Right lobe of liver (tissue), 4 donors: ENCODE measurements around the gene CYBRD1.

Experiments
- CTCF ChIP-seq, 4 donors: fragments of 200-600 bp in 3 of 4; fragments of 450-650 bp in 1 of 4; IDR thresholded peaks; one replicate each; pipeline versions ENCODE4 v1.5.1 to v1.8.0; 2016 to 2022; ENCODE audit warnings: antibody characterized with exemption in 4 of 4, mild to moderate bottlenecking in 2 of 4
- POLR2A ChIP-seq: fragments of 450-650 bp; IDR thresholded peaks from one replicate; pipeline ENCODE4 v1.6.1; 2017; ENCODE audit warnings: antibody characterized with exemption, mild to moderate bottlenecking
- donor health status: DM: no; HTN: no; CAD: no.
- donor health status: DM: no; HTN: no; CAD: no.
- donor health status: DM: no; HTN: yes; CAD: no.

DNA sequence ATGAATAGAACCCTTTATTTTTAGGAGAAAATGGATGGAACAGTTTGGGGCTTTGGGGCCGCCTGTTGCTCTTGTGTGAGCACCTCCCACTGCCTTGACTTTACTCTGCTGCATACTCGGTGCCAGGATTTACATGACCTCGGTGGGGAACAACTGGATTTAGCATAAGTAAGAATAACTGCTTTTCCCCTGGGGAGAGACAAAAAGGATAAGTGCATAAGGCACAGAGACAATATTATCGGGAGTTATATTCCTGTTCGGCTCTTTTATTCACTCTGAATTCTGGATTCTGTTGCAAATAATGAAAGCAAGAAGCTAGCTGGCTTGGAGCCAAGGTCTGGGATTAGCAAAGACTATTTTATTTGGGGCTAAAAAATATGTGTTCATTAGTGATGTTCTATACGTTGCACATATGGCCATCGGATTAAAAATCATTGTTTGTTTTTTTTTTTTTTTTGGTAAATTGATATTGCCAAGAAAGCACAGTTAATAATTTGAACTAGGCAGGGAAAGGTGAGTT, 69.8 kb downstream of the CYBRD1 start:
- no peak for TF ChIP-seq CTCF (IDR thresholded peaks at IDR 0.05)
- TF ChIP-seq POLR2A = no peak
